ENCODE measurements around the gene CEBPB.

DNA sequence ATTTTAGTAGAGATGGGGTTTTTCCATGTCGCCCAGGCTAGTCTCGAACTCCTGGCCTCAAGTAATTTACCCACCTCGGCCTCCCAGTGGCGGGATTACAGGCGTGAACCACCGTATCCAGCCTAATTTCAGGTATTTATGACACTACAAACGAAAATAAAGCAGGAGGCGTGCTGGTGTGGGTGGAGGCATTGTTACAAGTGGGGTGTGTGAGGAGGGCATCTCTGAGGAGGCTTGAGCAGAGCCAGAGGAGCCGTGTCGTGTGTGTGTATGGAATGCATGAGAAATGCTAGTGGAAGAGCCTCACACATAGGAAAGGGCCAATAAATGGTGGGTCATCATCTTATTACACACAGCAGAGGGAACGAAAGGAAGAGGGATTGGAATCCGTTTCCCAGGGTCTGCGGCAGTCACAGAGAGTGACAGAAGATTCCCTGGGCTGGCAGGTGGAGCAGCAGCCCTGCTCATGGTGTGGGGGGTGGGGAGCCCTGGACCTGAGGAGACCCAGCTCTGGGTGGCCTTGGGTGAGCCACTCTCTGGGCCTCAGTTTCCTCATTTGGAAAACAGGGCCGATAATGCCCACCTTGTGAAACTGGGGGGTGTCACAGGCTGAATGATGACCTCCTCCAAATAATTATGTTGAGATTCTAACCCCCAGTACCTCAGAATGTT is 19.9 kb upstream of the CEBPB start:
- TF ChIP-seq GATA2 (IDR thresholded peaks at IDR 0.05; ENCODE audit: low read depth, low read length) (no peak), GATA3 (IDR thresholded peaks at IDR 0.05; ENCODE audit: low read depth, low read length) (no peak)

Measured in SH-SY5Y (cell line).